Measurements from ENCODE around the gene AMELX. TPM values are rescaled to one million over a fixed set of nuclear protein-coding genes. Genes with fewer than 3 reads are reported as not detected.

The AMELX gene
- total RNA-seq, 1 donor from 2014 or later = not detected

- intact Hi-C loops (cut with micrococcal nuclease) = no loop called here
Observed at GRCh38 chrX:11305641-11306040, 12.4 kb downstream of the AMELX start.

GRCh38 chrX:11309220-11309619, 16.0 kb downstream of the AMELX start:
- intact Hi-C loops (cut with micrococcal nuclease) = no loop called here

- intact Hi-C loops (cut with micrococcal nuclease) = no loop called here
Observed at GRCh38 chrX:11311706-11312105, 18.5 kb downstream of the AMELX start.

GRCh38 chrX:11319806-11320520, 26.8 kb downstream of the AMELX start:
- intact Hi-C loops (cut with micrococcal nuclease) = no loop called here

GRCh38 chrX:11321986-11322385, 28.8 kb downstream of the AMELX start:
- intact Hi-C loops (cut with micrococcal nuclease) = no loop called here

GRCh38 chrX:11328134-11328533, 34.9 kb downstream of the AMELX start:
- intact Hi-C loops (cut with micrococcal nuclease) = no loop called here

- intact Hi-C loops (cut with micrococcal nuclease) = no loop called here
Observed at GRCh38 chrX:11329021-11329420, 35.8 kb downstream of the AMELX start.

- intact Hi-C loops (cut with micrococcal nuclease) = no loop called here
Observed at GRCh38 chrX:11331788-11332187, 38.6 kb downstream of the AMELX start.

GRCh38 chrX:11334165-11334564, 41.0 kb downstream of the AMELX start:
- intact Hi-C loops (cut with micrococcal nuclease) = no loop called here

GRCh38 chrX:11336201-11336600, 43.0 kb downstream of the AMELX start:
- intact Hi-C loops (cut with micrococcal nuclease) = no loop called here

- intact Hi-C loops (cut with micrococcal nuclease) = no loop called here
Observed at GRCh38 chrX:11337292-11338009, 44.2 kb downstream of the AMELX start.

GRCh38 chrX:11341274-11342201, 48.3 kb downstream of the AMELX start:
- intact Hi-C loops (cut with micrococcal nuclease) = no loop called here

GRCh38 chrX:11342673-11343072, 49.5 kb downstream of the AMELX start:
- intact Hi-C loops (cut with micrococcal nuclease) = no loop called here

GRCh38 chrX:11346121-11346682, 53.0 kb downstream of the AMELX start:
- intact Hi-C loops (cut with micrococcal nuclease) = no loop called here

GRCh38 chrX:11347300-11347699, 54.1 kb downstream of the AMELX start:
- intact Hi-C loops (cut with micrococcal nuclease) = no loop called here

- intact Hi-C loops (cut with micrococcal nuclease) = no loop called here
Observed at GRCh38 chrX:11349020-11349419, 55.8 kb downstream of the AMELX start.

GRCh38 chrX:11349661-11350337, 56.6 kb downstream of the AMELX start:
- intact Hi-C loops (cut with micrococcal nuclease) = no loop called here
